GM19035 (cell line): ENCODE data around the gene ANTXR2.
"Not testable (repeated sequence)": the region's sequence is repeated elsewhere in the genome, so short reads cannot be mapped to it uniquely, and the experiment has no call there.

ENCODE experiments used
- ATAC-seq: cut with Tn5 transposase; IDR thresholded peaks from one replicate; pipeline ENCODE4 v1.9.1; 2021; ENCODE audit not compliant: unreplicated experiment

ANTXR2 gene

GRCh38 chr4:79922011-79922410 is 151.0 kb downstream of the ANTXR2 start:
- ATAC-seq, result no peak

GRCh38 chr4:79920163-79920853 is 152.7 kb downstream of the ANTXR2 start:
- ATAC-seq, result no peak

- no peak for ATAC-seq
Observed at GRCh38 chr4:79918292-79918691, 154.7 kb downstream of the ANTXR2 start.

- ATAC-seq, result peak; percentile 92
Observed at GRCh38 chr4:79917246-79917645, 155.8 kb downstream of the ANTXR2 start.

- no peak for ATAC-seq
Observed at GRCh38 chr4:79915246-79915645, 157.8 kb downstream of the ANTXR2 start.

- ATAC-seq, result no peak
Observed at GRCh38 chr4:79913581-79913980, 159.4 kb downstream of the ANTXR2 start.

DNA sequence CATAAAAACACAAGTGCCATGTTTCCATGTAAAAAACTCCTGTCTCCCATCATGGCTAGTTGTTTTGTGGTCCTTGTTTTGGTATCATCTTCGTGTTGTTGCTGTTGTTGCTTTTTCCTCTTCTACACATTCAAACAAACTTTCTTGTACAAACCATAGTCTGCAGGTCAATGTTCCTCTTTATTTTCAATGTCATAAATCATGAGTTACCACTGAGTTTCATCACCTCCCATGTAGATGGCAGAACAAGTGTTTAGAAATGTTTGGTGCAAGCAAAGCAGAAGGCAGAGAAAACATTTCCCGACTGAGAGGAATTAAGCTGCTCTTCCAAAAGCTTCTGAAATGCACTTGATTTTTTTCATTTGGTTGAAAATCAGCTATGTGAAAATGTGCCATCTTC is 166.0 kb downstream of the ANTXR2 start:
- ATAC-seq, result no peak

DNA sequence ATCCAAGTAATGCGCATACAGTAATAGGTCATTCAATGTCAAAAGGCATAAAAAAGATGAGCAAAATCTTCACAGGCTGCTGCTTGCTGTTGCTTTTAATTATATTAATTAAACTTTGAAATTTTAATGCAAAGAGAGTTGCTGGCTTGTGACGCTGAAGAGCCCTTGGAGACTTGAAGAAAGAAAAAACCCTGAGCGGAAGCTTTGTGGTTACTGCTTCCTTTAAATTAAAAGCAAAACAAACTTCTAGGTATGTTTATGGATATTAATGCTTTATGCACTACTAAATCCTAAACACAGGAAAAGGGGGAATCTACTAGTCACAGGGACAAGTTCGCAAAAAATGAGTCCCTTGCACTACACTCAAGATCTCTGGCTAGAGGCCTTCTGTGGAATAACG is 166.7 kb downstream of the ANTXR2 start:
- ATAC-seq, result no peak

- no peak for ATAC-seq
Observed at GRCh38 chr4:79905212-79905611, 167.8 kb downstream of the ANTXR2 start.

- ATAC-seq, result no peak
Observed at GRCh38 chr4:79904331-79904730, 168.7 kb downstream of the ANTXR2 start.

- no peak for ATAC-seq
Observed at GRCh38 chr4:79900182-79900581, 172.8 kb downstream of the ANTXR2 start.

DNA sequence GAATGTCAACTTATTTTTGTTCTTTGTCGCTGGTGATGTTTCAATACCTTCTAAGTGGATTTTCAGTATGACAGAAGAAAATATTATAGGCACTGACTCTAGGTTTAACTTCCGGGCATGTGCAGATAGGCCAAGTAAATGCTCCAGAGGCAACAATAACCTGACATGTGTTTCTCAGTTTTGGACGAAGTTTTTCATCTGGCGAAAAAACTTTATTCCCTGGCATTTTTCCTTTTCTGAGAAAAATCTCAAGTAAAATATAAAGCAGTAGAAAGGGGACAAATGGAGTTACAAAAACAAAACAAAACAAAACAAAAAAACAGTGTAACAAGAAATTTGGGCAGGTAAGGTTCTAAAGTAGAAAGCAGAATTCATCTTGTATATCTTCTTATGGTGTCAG is 173.5 kb downstream of the ANTXR2 start:
- no peak for ATAC-seq

GRCh38 chr4:79898055-79898454 is 175.0 kb downstream of the ANTXR2 start:
- no peak for ATAC-seq

- ATAC-seq, result no peak
Observed at GRCh38 chr4:79897174-79897573, 175.9 kb downstream of the ANTXR2 start.

DNA sequence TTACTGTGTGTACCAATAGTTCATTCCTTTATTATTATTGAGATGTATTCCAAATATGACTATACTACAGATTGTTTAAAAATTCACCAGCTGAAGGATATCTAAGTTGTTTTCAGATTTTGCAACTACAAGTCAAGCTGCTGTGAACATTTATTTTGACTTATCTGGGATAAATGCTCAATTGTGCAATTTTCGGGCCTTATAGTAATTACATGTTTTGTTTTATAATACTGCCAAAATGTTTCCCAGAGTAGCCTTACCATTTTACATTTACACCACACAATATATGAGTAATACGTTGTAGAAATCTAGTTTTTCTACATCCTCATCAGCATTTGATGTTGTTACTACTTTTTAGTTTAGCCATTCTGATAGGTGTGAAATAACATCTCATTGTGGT is 179.6 kb downstream of the ANTXR2 start:
- ATAC-seq, result no peak

DNA sequence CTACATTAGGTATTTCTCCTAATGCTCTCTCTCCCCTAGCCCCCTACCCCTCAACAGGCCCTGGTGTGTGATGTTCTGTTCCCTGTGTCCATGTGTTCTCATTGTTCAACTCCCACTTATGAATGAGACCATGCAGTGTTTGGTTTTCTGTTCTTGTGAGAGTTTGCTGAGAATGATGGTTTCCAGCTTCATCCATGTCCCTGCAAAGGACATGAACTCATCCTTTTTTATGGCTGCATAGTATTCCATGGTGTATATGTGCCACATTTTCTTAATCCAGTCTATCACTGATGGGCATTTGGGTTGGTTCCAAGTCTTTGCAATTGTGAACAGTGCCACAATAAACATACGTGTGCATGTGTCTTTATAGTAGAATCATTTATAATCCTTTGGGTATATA is 184.0 kb downstream of the ANTXR2 start:
- ATAC-seq, result not testable (repeated sequence)

DNA sequence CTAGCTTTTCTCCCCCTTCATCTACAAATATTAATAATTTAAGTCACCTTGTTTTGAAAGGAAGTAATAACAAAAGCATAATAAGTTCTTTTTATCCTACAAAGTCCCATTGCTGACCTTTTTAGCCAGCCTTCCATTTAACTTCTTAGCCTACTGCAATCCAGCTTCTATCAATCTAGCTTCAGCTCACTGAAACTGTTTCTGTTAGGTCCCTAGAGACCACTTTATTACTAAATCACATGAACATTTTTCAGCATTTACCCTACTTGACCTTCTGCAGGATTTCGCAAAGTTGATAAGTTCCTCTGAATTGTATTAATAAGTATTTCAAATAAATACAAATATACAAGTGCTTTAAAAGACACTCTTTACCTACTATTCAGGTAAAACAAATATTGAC is 186.5 kb downstream of the ANTXR2 start:
- ATAC-seq, result no peak

GRCh38 chr4:79886021-79886420 is 187.0 kb downstream of the ANTXR2 start:
- ATAC-seq, result no peak

DNA sequence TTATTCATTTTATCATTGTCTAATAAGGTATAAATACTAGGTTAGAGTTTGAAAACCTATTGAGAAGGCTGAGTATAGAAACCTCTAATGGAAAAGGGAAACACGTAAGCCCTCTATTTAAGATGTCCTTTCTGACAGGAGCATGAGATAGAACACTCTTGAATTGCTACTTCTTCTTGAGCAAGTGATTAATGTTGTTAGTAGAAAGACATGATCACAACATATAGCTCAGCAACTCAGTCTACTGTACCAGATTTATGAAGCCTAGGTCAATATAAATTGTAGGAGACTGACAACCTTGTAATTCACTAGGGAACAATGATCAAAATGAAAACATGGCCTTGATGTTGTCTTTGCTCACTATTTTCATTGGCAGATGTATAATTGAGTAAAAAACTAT is 189.7 kb downstream of the ANTXR2 start:
- no peak for ATAC-seq

- no peak for ATAC-seq
Observed at GRCh38 chr4:79882806-79883205, 190.2 kb downstream of the ANTXR2 start.

DNA sequence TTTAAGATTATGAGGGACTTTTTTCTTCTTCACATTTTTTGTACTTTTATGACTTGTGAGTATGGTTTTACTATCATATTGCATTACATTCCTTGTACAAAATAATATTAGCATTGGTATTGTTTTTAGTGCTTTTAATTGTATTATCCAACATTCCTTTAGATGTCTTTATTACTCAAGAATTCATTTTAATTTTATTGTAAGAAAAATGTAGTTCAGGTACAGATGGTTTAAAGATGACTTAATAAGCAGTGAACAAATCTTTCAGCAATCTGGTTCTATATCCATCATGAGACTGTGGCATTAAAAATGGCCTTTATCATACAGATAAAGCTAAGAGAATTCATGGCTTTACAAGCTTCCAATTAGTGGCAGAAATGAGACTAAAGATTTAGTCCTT is 191.6 kb downstream of the ANTXR2 start:
- ATAC-seq, result no peak

DNA sequence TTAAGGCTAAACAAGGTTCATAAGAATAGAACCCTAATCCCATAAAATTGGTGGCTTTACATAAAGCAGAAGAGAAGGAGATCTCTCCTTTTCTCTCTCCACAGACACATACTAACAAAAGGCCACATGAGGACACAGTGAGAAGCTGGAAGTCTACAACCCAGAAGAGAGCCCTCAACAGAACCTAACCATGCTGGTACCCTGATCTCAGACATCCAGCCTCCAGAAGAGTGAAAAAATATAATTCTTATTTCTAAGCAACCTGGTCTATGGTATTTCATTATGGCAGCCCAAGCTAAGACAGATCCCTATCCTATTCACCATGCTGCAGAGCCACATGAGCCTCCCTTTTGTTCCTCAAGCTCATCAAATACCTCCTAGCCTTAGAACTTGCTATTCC is 195.5 kb downstream of the ANTXR2 start:
- ATAC-seq, result no peak

- no peak for ATAC-seq
Observed at GRCh38 chr4:79875344-79875899, 197.6 kb downstream of the ANTXR2 start.
